GM19351 (cell line): ENCODE results near the gene SLC39A3.
"Not testable (repeated sequence)": the region's sequence is repeated elsewhere in the genome, so short reads cannot be mapped to it uniquely, and the experiment has no call there.

Experiments
- ATAC-seq: cut with Tn5 transposase; IDR thresholded peaks from one replicate; pipeline ENCODE4 v1.9.1; 2021; ENCODE audit warnings: mild to moderate bottlenecking, moderate library complexity; ENCODE audit not compliant: unreplicated experiment

SLC39A3 gene

DNA sequence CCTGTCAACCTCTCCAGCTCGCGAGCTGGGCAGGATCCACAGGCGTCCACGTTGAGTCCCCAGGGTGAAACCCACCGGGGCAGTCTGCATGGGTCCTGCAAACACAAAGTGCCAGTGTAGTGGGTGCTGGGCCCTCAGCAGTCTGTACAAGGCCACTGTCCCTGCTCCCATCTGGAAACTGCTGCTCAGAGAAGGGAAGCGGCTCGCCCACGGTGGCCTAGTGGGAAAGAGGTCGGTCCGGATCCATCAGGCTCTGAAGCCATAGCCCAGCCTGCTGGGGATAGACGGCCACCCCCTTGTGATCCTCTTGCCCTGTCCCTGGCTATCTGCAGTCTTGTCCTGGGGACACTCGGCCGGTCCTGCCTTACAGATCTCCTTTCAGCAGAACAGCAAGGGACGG is 16.1 kb downstream of the SLC39A3 start:
- ATAC-seq = no peak

DNA sequence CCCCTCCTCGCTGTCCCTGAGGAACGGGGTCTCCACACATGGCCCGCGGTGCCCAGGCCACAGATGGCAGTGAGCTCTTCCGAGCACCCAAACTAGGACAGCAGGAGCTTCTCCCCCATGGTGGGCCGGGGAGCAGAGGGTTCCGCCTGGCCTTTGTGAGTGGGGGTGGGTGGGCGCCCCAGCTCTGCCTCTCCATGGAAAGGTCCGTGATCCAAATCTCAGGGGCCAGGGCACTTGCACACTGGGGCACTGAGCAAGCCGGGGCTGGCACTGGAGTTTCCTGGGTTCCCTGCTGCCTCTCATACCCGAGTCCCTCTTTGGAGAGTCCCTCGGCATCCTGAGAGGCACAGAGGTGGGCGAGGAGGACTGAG is 16.5 kb downstream of the SLC39A3 start:
- ATAC-seq = no peak

DNA sequence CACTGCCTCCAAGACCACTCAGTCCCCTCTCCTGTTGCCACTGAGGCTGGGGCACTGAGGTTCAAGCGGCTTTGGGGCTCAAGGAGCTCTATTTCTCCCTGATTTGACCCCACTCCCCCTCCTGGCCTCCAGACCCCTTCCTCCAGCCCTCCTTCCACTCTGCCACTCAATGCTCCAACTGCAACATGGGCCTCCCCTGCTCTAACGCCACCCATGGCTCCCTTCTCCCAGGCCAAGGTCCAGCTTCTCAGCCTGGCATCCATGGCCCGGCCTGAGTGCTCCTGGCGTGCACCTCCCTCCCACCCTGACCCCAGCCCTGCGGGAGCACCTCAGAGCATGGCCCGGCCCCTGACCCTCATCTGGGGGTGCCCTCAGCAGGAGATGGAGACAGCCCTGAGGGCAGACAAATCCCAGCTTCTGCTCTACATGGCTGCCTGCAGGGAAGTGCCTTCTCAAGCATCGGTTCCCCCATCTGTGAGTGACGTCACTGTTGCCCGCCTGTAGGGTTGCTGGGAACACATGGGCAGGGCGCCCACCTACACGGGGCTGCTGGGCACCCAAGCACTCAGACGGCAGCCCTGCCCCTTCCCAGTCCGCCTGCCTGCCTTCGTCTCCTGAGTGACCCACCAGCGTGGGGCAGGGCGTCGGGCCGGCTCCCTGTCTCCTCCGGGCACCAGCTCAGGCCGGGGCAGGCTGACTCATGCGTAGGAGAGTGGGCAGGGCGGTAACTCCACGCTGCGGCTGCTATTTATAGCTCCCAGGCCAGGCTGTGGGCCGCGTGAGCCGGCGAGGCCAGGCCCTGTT is 17.1 kb downstream of the SLC39A3 start:
- no peak for ATAC-seq

DNA sequence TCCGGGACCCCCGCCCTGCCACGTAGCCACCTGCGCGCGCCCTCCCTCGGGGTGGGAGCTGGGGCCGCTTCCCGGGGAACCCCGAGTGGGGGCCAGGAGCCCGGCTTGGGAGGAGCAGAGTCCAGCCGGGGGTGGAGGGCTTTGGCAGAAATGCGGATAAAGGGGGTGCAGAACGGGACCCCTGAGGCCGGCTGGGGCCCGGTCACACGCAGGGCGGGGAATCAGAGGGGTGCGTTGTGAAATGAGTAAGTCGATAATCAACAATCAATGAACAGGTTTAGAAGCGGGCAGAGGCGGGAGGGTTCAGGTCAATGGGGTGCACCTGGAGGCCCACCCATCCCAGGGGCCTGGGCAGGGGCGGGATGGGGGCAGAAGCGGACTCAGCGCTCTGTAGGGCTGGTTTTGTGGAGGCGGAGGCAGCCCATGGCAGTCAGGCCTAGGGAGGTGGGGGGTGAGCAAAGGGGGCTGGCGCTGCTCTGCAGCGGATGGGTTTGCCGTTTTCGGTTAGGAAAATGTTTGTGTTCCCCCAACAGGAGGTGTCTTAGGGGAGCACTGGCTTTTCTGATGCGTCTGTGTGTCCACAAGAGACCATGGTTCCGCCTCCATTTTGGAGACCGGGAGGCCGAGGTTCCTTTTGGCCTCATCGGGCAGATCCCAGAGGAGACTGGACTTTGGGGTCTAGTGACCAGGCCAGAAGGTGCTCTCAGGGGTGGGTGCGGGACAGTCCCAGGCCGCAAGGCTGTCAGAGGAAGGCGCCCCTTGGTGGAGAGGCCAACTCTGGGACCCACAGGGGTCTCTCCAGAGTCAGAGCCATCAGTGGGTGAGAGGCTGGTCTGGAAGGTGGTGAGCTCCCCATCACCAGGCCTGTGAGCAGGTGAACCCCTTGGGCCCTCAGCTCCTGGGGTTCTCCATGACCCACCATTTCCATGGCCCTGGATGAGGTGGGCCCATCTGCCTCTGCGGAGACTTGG is 18.0 kb downstream of the SLC39A3 start:
- no peak for ATAC-seq

DNA sequence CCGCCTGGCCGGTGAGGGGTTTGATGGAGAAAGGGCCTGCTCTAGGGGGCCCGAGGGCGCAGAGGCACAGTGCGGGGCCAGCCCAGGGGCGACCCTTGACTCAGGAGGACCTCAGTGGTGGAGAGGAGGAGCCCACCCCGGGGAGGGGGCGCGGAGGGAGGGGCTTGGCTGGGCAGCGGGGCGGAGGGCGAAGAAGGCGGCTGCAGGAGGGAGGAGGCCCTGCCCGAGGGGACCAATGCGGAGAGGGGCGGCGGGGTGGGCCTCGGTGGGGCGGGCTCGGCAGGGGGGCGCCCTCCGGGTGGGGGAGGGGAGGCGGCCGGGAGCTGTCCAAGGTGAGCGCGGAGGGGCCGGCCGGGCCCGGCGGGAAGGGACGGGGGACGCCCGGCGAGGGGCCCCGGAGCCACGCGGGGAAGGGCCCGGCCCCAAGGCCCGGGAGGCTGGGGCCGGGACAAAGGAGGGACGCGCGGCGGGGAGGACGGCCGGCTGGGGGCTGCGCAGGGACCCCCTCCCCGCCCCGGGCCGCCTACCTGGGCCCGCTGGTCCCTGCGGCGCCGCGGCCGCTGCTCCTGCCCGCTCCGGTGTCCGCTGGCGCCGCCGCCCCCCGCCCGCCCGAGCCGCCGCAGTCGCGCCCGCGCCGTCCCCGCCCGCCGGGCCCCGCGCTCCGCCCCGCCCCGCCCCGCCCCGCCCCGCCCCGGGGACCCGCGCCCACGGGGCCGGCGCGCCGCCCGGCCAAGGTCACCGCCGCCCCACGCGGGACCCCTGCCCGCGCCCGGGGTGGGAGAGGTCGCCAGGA is 18.8 kb downstream of the SLC39A3 start, which contains the start of gene DIRAS1:
DIRAS1 (minus strand) TSS at position 596 of the 793 bp plus-strand sequence. CDS start 3,566 bp downstream, outside the sequence.
- no peak for ATAC-seq

DNA sequence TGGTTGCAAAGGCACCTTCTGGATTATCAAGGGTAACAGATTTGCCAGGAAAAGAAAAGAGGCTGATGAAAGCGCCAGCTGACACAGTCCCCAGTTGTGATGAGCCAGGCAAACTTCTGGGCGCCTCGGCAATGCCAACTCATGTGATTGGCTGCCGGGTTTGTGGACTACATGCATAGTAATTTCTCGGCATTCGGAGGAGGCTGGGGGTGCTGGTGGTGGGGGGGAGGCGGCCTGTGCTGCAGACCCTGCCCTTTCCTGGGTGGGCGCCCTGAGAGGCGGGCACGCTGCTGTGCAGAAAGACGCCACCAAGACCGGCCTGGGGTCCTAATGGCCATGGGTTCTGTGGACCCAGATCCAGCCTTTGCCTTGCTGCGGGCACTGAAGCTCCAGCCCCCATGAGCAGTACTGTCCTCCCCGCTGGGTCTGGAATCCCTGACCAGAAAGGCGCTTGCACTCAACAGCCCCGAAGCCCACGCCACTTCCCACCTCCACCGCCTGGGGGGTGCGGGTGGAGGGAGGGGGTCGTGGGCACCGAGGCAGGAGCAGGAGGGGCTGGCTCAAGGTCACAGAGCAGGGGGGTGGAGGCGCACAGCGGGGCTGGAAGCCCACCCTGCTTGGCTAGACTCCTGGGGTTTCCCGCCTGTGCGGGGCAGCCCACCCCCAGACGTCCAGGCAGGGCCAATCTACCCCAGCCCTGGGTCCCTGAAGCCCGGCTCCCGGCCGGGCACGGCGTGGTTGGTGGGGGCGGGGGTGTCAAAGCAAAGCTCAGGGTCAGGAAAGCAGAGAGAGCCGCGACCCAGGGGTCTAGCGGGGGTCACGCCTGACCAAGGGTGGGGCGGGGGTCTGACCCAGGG is 19.7 kb downstream of the SLC39A3 start:
- ATAC-seq = no peak

DNA sequence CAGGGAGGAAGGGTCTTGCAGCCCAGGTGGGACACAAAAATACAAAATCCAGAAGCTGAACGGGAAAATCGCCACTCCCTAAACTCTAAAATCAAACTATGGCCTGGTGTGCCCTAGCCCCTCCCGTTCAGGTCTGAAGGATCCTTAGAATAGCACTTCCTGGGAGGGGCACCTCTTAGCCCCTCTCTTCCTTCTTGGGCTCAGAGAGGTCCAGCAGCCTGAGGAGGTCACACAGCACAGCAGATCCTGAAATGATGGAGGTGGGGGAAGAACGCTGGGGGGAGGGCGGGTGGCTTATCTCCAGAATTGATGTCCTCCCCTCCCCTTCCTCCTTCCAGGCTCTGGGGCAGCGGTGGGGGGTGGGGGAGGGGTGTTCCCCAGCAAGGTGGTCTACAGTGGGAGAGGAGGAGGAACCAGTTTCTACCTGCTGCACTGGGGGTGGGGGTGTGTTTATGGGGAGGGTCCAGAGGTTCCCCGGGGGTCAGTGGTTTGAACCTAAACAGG is 20.5 kb downstream of the SLC39A3 start:
- no peak for ATAC-seq

DNA sequence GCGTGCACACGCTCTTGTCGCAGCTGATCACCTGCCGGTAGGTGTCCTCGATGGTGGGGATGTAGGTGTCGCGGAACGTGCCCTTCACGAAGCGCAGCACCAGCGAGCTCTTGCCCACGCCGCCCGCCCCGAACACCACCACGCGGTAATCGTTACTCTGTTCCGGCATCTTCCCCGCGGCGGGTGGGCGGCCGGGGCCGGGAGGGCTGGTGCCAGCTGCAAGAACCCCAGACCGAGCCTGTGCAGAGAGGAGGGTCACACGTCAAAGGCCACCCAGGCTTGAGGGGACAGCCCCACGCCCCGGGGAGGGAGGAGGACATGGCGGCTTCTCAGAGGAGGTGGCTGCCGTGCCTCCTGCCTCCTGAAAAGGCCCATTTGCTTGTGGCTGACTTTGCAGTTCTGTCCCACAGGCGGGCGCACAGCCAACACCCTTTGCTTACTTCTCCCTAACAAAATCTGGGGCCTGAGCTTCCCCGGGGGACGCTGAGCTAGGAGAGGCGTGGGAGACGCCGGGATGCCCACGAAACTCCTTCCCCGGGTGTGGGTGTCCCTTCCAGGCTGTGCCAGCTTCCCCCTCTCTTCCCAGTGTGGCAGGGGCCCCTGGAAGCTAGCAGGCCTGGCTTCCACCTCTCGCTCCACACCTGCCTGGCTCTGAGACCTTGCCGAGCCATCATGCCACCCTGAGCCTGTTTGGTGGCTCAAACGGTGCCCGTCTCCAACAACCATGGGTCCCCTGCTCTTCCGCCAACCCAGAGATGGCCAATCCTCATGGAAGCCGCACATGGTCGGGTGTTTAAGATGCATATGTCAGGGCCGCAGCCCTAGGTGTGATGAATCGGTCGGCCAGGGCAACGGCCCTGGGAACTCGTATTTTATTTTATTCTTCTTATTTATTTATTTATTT is 21.9 kb downstream of the SLC39A3 start:
- ATAC-seq = no peak

DNA sequence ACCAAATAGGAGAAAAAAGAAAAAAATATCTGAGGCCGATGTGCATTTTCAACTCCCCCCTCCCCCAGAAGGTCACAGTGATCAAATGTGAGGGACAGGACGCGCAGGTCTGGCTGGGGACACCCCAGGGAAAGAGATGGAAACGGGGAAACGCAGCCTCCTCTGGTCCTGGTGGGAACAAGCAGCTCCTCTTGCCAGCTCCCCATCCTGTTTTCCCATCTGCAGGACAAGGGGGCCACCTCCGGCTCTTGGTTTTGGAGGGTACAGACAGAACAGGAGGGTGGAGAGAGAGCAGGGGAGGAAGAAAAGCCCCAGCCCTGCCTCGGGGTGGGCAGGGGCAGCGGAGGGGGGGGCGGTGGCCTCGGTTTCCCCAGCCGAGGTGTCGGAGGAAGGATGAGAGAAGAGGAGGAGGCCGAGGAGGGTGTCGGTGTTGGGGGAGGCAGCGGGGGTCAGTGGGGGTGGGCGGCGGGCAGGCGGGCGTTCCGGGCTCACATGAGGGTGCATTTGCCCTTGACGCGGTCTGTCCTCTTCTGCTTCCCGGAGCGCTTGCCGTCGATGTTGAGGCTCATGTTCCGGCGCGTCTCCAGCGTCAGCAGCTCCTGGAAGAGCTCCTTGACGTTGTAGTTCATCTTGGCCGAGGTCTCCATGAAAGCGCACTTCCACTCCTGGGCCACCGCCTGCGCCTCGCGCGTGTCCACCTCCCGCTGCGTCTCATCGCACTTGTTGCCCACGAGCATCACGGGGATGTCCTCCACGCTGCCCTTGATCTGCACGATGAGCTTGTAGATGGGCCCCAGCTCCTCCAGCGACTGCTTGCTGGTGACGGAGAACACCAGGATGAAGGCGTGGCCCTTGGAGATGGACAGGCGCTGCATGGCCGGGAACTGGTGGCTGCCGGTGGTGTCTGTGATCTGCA is 22.8 kb downstream of the SLC39A3 start:
- no peak for ATAC-seq

DNA sequence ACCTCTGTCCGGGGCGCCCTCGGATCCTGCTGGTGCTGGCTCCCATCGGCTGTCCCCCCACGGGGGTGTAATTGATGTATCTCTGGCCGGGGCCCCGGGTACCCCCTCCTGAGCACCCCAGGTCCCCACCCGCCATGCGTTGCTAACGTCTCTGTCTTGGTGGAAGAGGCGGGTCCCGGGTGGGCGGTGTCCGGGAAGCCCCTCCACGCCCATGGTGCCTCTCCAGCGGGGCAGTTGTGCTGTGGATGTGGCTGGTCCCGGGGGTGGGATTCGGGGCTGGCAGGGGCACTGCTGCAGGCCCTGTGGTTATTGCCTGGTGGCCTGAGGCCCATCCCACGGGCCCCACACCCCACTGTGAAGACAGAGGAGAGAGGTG is 23.6 kb downstream of the SLC39A3 start:
- no peak for ATAC-seq

DNA sequence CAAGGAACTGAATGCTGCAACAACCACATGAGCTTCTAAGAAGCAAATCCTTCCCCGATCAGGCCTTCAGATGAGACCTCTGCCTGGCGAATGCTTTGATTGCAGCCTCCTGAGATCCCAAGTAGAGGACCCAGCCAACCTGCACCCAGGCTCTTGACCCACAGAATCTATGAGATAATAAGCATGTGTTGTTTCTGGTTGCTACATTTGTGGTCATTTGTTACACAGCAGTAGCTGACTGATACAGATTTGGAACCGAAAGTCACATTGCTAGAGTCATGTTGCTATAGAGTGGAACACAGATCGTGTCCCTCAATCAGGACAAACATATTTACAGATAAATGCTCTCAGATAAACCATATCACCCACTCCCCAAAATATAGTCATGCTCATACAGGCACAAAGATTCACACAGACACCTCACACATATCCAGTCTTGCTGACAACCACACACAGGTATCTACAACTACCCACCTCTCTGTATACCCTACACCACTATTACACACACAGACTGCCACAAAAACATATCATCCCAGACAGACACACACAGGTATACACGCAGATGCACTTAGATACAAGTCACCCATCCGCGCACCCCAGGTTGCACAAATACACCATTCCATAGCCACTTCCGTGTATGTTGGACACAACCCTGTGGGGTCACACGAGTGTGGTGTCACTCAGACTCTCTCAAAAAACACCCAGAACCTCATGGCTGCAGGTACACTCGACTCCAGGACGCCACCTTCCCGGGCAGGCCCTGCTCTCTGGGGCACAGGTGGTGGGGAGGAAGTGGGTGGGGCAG is 24.1 kb downstream of the SLC39A3 start:
- no peak for ATAC-seq

DNA sequence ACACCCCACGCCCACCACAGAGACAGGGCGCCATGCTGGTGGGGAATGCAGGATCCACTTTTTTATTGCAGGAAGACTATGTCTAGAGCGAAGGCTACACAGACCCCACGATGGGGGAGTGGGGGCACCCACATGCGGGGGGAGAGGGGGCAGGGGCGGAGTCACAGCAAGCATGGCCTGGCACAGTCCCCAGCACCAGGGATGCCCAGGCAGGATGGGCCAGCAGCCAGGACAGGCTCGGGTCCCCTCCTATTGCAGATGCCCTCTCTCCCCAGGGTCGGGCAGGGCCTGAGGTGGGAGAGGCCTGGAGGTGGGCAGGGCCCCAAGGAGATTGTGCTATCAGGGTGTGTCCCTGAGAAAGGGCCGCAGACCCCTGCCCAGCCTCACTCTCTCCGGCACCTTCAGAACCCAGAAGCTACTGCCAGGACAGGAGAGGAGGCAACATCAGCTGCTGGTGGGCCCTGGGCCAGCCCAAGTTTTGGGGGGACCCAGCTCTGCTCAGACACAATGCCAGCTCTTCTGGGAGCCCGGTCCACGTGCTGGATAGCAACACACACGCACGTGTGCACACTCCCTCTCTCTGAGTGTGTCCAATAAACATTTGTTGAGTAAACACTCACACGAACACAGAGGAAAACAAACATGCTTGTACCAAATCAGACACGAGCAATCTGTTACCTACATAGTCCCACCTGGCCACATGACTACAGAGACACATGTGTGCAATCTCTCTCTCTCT is 25.1 kb downstream of the SLC39A3 start:
- no peak for ATAC-seq

DNA sequence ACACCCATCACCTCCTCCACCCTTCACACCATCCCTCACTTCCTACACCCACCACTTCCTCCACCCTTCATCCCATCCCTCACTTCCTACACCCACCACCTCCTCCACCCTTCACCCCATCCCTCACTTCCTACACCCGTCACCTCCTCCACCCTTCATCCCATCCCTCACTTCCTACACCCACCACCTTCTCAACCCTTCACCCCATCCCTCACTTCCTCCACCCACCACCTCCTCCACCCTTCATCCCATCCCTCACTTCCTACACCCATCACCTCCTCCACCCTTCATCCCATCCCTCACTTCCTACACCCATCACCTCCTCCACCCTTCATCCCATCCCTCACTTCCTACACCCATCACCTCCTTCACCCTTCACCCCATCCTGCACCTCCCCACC is 25.7 kb downstream of the SLC39A3 start:
- ATAC-seq = not testable (repeated sequence)

DNA sequence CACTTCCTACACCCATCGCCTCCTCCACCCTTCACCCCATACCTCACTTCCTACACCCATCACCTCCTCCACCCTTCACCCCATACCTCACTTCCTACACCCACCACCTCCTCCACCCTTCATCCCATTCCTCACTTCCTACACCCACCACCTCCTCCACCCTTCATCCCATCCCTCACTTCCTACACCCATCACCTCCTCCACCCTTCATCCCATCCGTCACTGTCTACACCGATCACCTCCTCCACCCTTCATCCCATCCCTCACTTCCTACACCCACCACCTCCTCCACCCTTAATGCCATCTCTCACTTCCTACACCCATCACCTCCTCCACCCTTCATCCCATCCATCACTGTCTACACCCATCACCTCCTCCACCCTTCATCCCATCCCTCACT is 26.6 kb downstream of the SLC39A3 start:
- not testable (repeated sequence) for ATAC-seq

DNA sequence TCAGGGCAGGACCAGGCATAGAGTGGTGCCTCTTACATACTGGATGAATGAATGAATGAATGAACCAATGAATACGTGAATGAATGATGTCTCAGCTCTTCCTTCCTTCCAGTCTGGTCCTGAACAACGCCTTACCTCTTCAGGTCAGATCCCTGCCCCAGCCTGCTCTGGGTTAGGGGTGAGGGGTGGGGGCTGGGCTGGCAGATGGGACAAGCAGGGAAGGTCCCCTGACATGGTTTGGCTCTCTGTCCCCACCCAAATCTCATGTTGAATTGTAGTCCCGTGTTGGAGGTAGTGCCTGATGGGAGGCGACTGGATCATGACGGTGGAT is 28.0 kb downstream of the SLC39A3 start:
- no peak for ATAC-seq

DNA sequence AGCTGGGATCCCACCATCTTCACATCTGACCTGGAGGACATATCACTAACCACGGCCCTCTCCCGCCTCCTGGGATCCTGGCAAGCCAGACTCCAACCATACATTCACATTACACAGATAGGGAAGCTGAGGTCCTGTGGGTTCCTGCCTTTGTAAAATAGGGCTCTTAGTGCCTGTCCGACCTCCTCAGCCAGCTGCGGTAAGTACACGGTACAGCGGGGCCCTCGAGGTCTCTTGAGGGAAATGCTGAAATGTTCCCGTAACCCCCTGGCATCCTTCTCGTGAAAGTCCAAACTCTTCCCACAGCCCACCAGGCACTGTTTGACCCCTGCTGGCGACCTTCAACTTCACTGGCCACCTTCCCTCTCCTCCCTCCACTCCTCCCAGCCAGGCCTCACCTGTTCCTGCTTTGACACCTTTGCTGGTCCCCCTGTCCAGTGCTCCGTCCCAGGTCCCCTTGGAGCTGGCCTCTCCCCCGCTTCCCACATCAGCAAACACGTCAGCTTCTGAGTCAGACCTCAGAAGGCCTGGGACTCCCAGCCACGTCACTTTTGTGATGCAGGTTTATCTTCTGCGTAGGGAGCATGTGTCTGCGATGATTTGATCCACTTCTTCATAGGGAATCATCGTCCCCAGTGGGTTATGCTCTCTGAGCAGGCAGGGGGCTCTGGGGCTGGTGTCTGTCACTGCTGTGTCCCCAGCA is 28.5 kb downstream of the SLC39A3 start:
- ATAC-seq = no peak
